Measurements from ENCODE around the gene CAMK1D. TPM values are rescaled to one million over a fixed set of nuclear protein-coding genes. Genes with fewer than 3 reads are reported as not detected.

Gene CAMK1D
- total and polyA plus RNA-seq, 2 experiments from 2014 or later: 4.6 to 7.2 TPM

- ATAC-seq: no peak
These were observed 527.8 kb downstream of the CAMK1D start for GRCh38 chr10:12877150-12877549.

More at GRCh38 chr10:12877150-12877549, 527.8 kb downstream of the CAMK1D start:
- Histone ChIP-seq H3K9me2 (ENCODE audit: insufficient read depth) (no peaks in the 10 kb centered on the region), H3K79me2 (replicated peaks; ENCODE audit: insufficient read depth) (no peaks in the 10 kb centered on the region), H3K36me3 (ENCODE audit: insufficient read depth) (no peaks in the 10 kb centered on the region), H3F3A (replicated peaks; ENCODE audit: low read depth) (no peaks in the 10 kb centered on the region), H3K27ac (ENCODE audit: low read depth) (no peak overlapping the region), H3K4me3 (no peak overlapping the region), H3K4me1 (ENCODE audit: insufficient read depth) (no peaks in the 10 kb centered on the region), H3K4me2 (no peak overlapping the region), H4K20me1 (replicated peaks; ENCODE audit: insufficient read depth) (no peaks in the 10 kb centered on the region), H2AFZ (no peak overlapping the region), H3K27me3 (ENCODE audit: insufficient read depth) (no peaks in the 10 kb centered on the region)
- DNase-seq (ENCODE audit: low spot score): no peak
- H3K4me3 Mint-ChIP-seq: no peak overlapping the region
- H3K27me3 Mint-ChIP-seq (ENCODE audit: insufficient read depth, low read depth, poor library complexity): peaks cover 6% of the 10 kb centered on the region
- H3K27ac Mint-ChIP-seq: no peak overlapping the region
- H3K9me3 Mint-ChIP-seq: no peaks in the 10 kb centered on the region
- TF ChIP-seq ETS1 (IDR thresholded peaks at IDR 0.05): no peak
- TF ChIP-seq NANOG (IDR thresholded peaks at IDR 0.05; ENCODE audit: borderline replicate concordance): no peak
- no peak for TF ChIP-seq STAT1 (IDR thresholded peaks at IDR 0.05; ENCODE audit: unreplicated experiment)
- TF ChIP-seq ZNF114 (CRISPR knock-in tag; IDR thresholded peaks at IDR 0.05): no peak
- TF ChIP-seq JUNB (IDR thresholded peaks at IDR 0.05; ENCODE audit: unreplicated experiment): no peak
- TF ChIP-seq CREB1 (CRISPR knock-in tag; IDR thresholded peaks at IDR 0.05; ENCODE audit: low read depth): no peak
- no peak for TF ChIP-seq EZH2phosphoT487 (IDR thresholded peaks at IDR 0.05; ENCODE audit: unreplicated experiment)
- no peak for TF ChIP-seq POLR2AphosphoS5 (IDR thresholded peaks at IDR 0.05; ENCODE audit: low read depth)
- TF ChIP-seq ZNF462 (CRISPR knock-in tag; IDR thresholded peaks at IDR 0.05): no peak
- TF ChIP-seq CTCF (conservative IDR thresholded peaks at IDR 0.05; ENCODE audit: low read depth in 2 of 2): no peak
- no peak for TF ChIP-seq ZNF331 (CRISPR knock-in tag; IDR thresholded peaks at IDR 0.05; ENCODE audit: low read depth)
- no peak for TF ChIP-seq REST (IDR thresholded peaks at IDR 0.05; ENCODE audit: unreplicated experiment)
- TF ChIP-seq EZH2 (IDR thresholded peaks at IDR 0.05; ENCODE audit: low read depth, unreplicated experiment): no peak
- H3K36me3 Mint-ChIP-seq (ENCODE audit: low read depth): no peaks in the 10 kb centered on the region
- no peaks in the 10 kb centered on the region for H3K4me1 Mint-ChIP-seq
